ENCODE measurements around the gene EXOC2. TPM values are rescaled to one million over a fixed set of nuclear protein-coding genes. Genes with fewer than 3 reads are reported as not detected.
A peak's percentile ranks its signal among the peaks of the same experiment; 100 is the strongest.
"Not testable (repeated sequence)": the region's sequence is repeated elsewhere in the genome, so short reads cannot be mapped to it uniquely, and the experiment has no call there.

Gene EXOC2
- total RNA-seq, 2 experiments from 2014 or later = 23.3 to 24.9 TPM

DNA sequence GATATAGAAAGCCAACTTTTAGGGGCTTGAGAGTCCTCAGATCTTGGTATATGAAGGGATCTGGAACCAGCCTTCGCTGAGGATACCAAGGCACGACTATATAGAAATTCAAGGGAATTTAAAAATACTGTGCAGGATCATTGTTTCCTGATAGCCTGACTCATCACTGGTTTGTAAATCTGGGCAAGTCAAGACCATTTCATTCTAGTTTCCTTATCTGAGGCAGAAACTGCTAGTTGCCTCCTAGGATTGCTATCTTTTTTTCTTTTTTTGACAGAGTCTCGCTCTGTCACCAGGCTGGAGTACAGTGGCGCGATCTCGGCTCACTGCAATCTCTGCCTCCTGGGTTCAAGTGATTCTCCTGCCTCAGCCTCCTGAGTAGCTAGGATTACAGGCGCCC is 131.6 kb downstream of the EXOC2 start:
- intact Hi-C loops (cut with micrococcal nuclease); DNase-seq; H3K9me3 Mint-ChIP-seq; CTCF ChIA-PET; H3K27ac Mint-ChIP-seq; H3K4me3 Mint-ChIP-seq; H3K27me3 Mint-ChIP-seq (ENCODE audit: low read depth): not testable (repeated sequence)
- peaks cover 48% of the 10 kb centered on the region for H3K4me1 Mint-ChIP-seq (ENCODE audit: low read depth)
- peaks cover 19% of the 10 kb centered on the region for H3K36me3 Mint-ChIP-seq (ENCODE audit: low read depth)

DNA sequence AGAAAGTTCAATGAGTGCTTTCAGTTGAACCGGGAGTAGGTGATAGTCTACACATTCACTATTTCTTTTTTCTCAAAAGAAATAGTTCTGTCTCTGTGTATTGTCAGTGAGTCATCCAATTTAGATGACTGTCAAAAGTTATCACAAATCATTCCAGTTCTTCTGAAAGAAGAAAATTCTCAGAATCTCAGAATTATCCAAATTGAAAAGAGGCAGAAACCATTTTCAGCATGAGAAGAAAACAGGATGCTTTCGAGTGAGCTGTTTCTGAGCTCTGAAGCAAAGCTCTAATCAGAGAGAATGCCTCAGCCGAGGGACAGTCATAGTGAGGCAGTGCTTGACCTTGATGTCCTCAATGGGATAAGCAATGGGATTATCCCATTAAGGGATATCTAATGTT is 134.0 kb downstream of the EXOC2 start:
- CTCF ChIA-PET = interaction anchor here (0.6 to 1.2 kb wide), 3 partner anchors 11 to 51 kb away, joined by 3 read pairs; no protein-coding TSS in a partner anchor
- peak overlapping the region; percentile 28 for H3K4me3 Mint-ChIP-seq
- no peaks in the 10 kb centered on the region for H3K27me3 Mint-ChIP-seq (ENCODE audit: low read depth)
- no peaks in the 10 kb centered on the region for H3K9me3 Mint-ChIP-seq
- H3K4me1 Mint-ChIP-seq (ENCODE audit: low read depth) = peaks cover 51% of the 10 kb centered on the region
- intact Hi-C loops (cut with micrococcal nuclease) = loop anchor here (1.0 to 2.0 kb wide), 8 partner anchors 11 to 370 kb away; no protein-coding TSS in a partner anchor
- H3K36me3 Mint-ChIP-seq (ENCODE audit: low read depth) = peaks cover 25% of the 10 kb centered on the region
- peak overlapping the region; percentile 85 for H3K27ac Mint-ChIP-seq
- peak; percentile 40 for DNase-seq

DNA sequence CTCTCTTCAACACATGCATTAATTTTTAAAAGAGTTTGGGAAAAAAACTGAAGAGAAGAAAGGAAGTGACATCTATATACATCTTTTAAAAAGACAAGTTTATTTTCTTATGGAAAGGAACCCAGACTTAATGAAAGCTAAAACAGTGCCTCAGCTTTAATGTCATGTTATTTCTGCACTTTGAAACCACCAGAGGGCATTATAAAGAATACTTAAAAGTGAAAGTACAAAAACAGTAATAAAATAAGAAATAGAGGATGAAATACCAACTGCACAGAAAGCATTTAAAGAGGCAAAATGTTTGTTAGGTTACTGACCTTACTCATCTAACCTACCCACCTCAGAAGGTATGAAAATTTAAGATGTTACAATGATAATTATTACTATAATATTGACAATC is 134.8 kb downstream of the EXOC2 start:
- Mint-ChIP-seq H3K4me1 (ENCODE audit: low read depth) (peaks cover 51% of the 10 kb centered on the region), H3K4me3 (no peak overlapping the region), H3K27ac (peak overlapping the region; percentile 59), H3K27me3 (ENCODE audit: low read depth) (no peaks in the 10 kb centered on the region), H3K36me3 (ENCODE audit: low read depth) (peaks cover 23% of the 10 kb centered on the region), H3K9me3 (no peaks in the 10 kb centered on the region)
- DNase-seq = no peak
- CTCF ChIA-PET = interaction anchor here (0.7 to 1.0 kb wide), 4 partner anchors 9 to 46 kb away, joined by 3 to 4 read pairs (median 3); no protein-coding TSS in a partner anchor
- intact Hi-C loops (cut with micrococcal nuclease) = loop anchor here (2.0 kb wide), 1 partner anchor 59 kb away; no protein-coding TSS in a partner anchor

DNA sequence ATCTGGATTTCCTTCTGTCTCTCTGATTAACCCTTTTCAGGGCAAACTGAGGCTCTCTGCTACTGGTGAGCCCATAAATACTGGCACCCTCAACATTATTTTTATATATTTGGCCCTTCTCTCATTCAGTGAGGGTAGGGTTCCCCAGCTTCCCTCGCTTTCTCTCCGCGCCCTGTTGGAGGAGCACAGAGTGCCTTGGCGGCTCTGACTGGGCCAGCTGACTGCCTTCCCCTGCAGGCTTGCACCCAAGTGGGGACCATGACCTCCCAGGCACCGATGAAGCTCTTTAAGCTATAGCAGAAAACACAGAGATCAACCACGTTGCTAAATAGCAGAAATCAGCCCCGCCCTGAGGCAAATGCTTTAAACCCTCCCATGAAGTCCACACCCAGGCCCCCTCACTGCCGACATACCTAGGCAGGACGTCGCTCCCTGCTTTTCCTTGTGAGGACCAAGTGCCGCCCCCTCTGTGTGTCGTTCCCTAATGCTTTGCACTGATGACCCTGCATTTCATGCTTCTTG is 141.0 kb downstream of the EXOC2 start:
- peaks cover 56% of the 10 kb centered on the region for H3K4me1 Mint-ChIP-seq (ENCODE audit: low read depth)
- CTCF ChIA-PET = interaction anchor here (2.3 kb wide), 1 partner anchor 154 kb away, joined by 7 read pairs; no protein-coding TSS in a partner anchor
- H3K4me3 Mint-ChIP-seq = no peak overlapping the region
- H3K27ac Mint-ChIP-seq = no peak overlapping the region
- no peaks in the 10 kb centered on the region for H3K27me3 Mint-ChIP-seq (ENCODE audit: low read depth)
- peaks cover 15% of the 10 kb centered on the region for H3K36me3 Mint-ChIP-seq (ENCODE audit: low read depth)
- H3K9me3 Mint-ChIP-seq = no peaks in the 10 kb centered on the region
- DNase-seq = no peak
- intact Hi-C loops (cut with micrococcal nuclease) = no loop called here

DNA sequence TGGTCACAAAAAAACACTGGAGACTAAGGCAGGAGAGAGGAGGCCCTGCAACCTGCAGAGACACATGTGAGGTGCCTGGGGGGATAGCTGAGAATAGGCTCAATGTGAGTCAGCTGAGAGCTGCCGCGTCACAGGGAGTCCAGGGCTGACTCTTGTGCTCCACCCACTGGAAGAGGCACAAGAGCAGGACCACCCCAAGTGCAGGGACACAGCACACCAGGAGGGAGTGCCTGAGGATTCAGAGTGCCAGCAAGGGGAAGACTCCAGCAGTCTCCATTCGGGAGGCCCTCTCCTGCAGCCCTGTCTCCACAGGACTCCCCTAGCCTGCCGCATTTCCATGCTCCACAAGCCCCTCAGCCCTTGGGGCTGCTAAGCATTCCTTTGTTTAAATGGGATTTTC is 141.5 kb downstream of the EXOC2 start:
- Mint-ChIP-seq H3K27ac (peak overlapping the region; percentile 79), H3K4me1 (ENCODE audit: low read depth) (peaks cover 57% of the 10 kb centered on the region), H3K9me3 (no peaks in the 10 kb centered on the region), H3K27me3 (ENCODE audit: low read depth) (no peaks in the 10 kb centered on the region), H3K36me3 (ENCODE audit: low read depth) (peaks cover 14% of the 10 kb centered on the region), H3K4me3 (no peak overlapping the region)
- peak; percentile 56 for DNase-seq
- intact Hi-C loops (cut with micrococcal nuclease) = no loop called here
- CTCF ChIA-PET = interaction anchor here (0.6 to 2.3 kb wide), 4 partner anchors 9 to 1537 kb away, joined by 3 to 8 read pairs (median 6); no protein-coding TSS in a partner anchor

DNA sequence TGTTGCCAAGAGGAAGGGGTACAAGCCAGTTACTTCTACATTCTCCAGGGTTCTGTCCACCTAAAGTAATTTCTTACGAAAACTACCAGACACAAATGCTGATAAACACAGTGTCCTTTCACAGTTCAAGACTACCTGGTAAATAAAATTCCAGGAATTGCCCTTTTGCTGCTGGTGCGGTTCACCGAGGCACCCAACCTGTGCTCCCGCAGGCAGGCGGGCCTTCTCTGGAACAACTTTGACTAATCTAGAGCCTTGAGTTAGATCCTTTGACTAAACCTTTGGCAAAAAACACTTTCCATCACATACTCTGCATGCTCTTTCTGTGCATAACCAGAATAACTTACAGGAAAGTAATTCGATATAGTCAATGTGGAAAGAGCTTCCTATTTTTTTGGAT is 143.0 kb downstream of the EXOC2 start:
- Mint-ChIP-seq H3K27me3 (ENCODE audit: low read depth) (no peaks in the 10 kb centered on the region), H3K36me3 (ENCODE audit: low read depth) (peaks cover 12% of the 10 kb centered on the region), H3K4me1 (ENCODE audit: low read depth) (peaks cover 58% of the 10 kb centered on the region)

DNA sequence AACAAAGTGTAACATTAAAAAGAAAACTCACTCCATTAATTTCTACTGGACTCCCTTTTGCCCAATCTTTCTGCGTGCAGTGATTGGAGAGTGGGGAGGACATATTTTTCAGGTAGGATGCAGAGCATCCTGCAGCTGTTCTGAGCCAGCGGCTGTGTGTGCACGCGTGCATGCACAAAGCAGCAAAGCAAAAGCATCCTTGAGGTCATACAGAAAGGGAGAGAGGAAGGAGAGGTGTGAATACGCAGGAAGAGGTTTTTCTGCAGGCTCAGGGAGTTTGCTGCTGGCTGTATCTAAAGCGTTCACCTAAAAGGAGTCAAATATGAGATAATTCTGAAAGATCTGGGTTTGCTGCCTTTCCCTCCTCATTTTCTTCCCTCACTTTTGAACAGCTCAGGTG is 144.4 kb downstream of the EXOC2 start:
- Mint-ChIP-seq H3K36me3 (ENCODE audit: low read depth) (peaks cover 20% of the 10 kb centered on the region), H3K9me3 (no peaks in the 10 kb centered on the region), H3K27ac (peak overlapping the region; percentile 92), H3K27me3 (ENCODE audit: low read depth) (no peaks in the 10 kb centered on the region), H3K4me3 (peak overlapping the region; percentile 63), H3K4me1 (ENCODE audit: low read depth) (peaks cover 65% of the 10 kb centered on the region)
- DNase-seq = peak; percentile 75
- CTCF ChIA-PET = interaction anchor here (0.7 to 1.0 kb wide), 5 partner anchors 9 to 400 kb away, joined by 3 to 4 read pairs (median 3); no protein-coding TSS in a partner anchor
- intact Hi-C loops (cut with micrococcal nuclease) = loop anchor here (1.0 to 5.0 kb wide), 12 partner anchors 11 to 359 kb away; partner anchors contain the start of gene DUSP22

More for the DNA sequence above, 143.0 kb downstream of the EXOC2 start:
- intact Hi-C loops (cut with micrococcal nuclease) = loop anchor here (2.0 to 5.0 kb wide), 2 partner anchors 258 to 325 kb away; partner anchors contain the start of gene DUSP22
- DNase-seq = no peak
- CTCF ChIA-PET = interaction anchor here (0.8 to 1.6 kb wide), 3 partner anchors 8 to 158 kb away, joined by 3 to 4 read pairs (median 3); partner anchors contain the start of gene IRF4
- H3K9me3 Mint-ChIP-seq = no peaks in the 10 kb centered on the region
- H3K27ac Mint-ChIP-seq = peak overlapping the region; percentile 79
- H3K4me3 Mint-ChIP-seq = no peak overlapping the region

DNA sequence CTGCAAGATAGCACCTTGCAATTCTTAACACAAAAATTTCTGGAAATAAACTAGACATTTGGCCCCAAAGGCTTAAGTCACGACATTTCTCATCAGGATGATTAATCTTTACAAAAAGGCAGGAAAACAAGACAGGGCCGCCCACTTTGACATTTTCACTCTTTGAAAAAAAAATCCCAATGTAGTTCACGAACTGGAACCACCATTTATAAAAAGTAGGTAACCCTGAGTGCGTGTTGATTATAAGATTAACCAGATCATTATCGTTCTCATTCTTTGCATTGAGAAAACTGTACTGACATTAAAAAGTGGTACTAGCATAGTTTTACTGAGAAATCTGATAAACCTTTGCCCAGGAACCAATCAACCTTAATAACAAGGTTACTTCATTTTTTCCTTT is 144.8 kb downstream of the EXOC2 start:
- Mint-ChIP-seq H3K9me3 (no peaks in the 10 kb centered on the region), H3K4me1 (ENCODE audit: low read depth) (peaks cover 68% of the 10 kb centered on the region), H3K27me3 (ENCODE audit: low read depth) (no peaks in the 10 kb centered on the region), H3K27ac (peak overlapping the region; percentile 92), H3K4me3 (peak overlapping the region; percentile 63), H3K36me3 (ENCODE audit: low read depth) (peaks cover 23% of the 10 kb centered on the region)
- intact Hi-C loops (cut with micrococcal nuclease) = loop anchor here (1.0 to 5.0 kb wide), 12 partner anchors 11 to 359 kb away; partner anchors contain the start of gene DUSP22
- CTCF ChIA-PET = interaction anchor here (0.8 kb wide), 1 partner anchor 64 kb away, joined by 3 read pairs; no protein-coding TSS in a partner anchor
- DNase-seq = peak; percentile 55

DNA sequence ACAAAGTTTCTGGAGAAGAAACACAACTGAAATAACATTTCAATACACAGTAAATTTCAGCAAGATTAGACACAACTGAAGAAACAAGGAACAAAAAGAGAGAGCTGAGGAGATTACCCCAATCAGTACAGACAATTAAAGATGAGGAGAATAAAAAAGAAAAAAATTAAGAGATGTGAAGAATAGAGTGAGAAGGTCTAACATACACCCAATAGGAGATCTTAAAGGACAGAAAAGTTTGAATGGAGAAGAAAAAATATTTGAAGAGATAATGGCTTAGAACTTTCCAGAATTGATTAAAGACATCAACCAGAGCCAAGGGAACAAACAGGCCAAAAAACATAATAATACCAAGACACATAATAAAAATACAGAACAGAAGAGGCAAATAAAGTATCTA is 152.4 kb downstream of the EXOC2 start:
- intact Hi-C loops (cut with micrococcal nuclease) = no loop called here
- CTCF ChIA-PET = no interaction called here
- no peak overlapping the region for H3K27ac Mint-ChIP-seq
- H3K4me1 Mint-ChIP-seq (ENCODE audit: low read depth) = peaks cover 10% of the 10 kb centered on the region
- H3K27me3 Mint-ChIP-seq (ENCODE audit: low read depth) = no peaks in the 10 kb centered on the region
- H3K36me3 Mint-ChIP-seq (ENCODE audit: low read depth) = peaks cover 63% of the 10 kb centered on the region
- peaks cover 8% of the 10 kb centered on the region for H3K9me3 Mint-ChIP-seq
- DNase-seq = no peak
- no peak overlapping the region for H3K4me3 Mint-ChIP-seq

DNA sequence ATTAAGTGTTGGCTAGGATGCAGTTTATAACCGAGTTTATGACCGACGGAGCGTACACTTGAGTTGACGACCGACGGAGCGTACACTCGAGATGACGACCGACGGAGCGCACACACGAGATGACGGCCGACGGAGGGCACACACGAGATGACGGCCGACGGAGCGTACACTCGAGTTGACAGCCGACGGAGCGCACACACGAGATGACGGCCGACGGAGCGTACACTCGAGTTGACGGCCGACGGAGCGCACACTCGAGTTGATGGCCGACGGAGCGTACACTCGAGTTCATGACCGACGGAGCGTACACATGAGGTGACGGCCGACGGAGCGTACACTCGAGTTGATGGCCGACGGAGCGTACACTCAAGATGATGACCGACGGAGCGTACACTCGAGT is 155.8 kb downstream of the EXOC2 start:
- no peak overlapping the region for H3K27ac Mint-ChIP-seq
- H3K36me3 Mint-ChIP-seq (ENCODE audit: low read depth) = peaks cover 44% of the 10 kb centered on the region
- no peaks in the 10 kb centered on the region for H3K27me3 Mint-ChIP-seq (ENCODE audit: low read depth)
- peaks cover 8% of the 10 kb centered on the region for H3K9me3 Mint-ChIP-seq
- H3K4me1 Mint-ChIP-seq (ENCODE audit: low read depth) = peaks cover 5% of the 10 kb centered on the region
- no peak for DNase-seq
- CTCF ChIA-PET = no interaction called here
- intact Hi-C loops (cut with micrococcal nuclease) = no loop called here
- no peak overlapping the region for H3K4me3 Mint-ChIP-seq

DNA sequence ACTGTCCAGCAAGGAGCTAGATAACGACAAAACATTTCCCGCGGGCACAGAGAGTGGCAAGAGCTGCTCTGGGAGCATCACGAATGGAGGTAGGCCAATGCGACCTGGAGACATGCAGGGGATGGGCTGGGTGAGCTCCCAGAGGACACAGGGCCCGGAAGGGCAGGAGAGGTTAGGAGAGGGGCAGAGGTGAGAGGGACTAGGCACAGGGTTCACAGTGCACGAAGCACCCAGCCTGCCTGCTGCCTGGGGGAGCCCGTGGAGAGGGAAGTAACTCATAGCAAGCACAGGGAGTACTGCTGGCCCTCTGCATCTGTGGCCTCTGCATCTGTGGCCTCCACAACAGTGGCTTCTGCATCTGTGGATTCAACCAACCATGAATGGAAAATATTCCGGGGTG is 162.5 kb downstream of the EXOC2 start:
- Mint-ChIP-seq H3K9me3 (no peaks in the 10 kb centered on the region), H3K36me3 (ENCODE audit: low read depth) (peaks cover 14% of the 10 kb centered on the region), H3K4me1 (ENCODE audit: low read depth) (peaks cover 17% of the 10 kb centered on the region), H3K27ac (no peak overlapping the region), H3K4me3 (no peak overlapping the region), H3K27me3 (ENCODE audit: low read depth) (no peaks in the 10 kb centered on the region)
- CTCF ChIA-PET = interaction anchor here (0.6 kb wide), 1 partner anchor 95 kb away, joined by 4 read pairs; no protein-coding TSS in a partner anchor
- intact Hi-C loops (cut with micrococcal nuclease) = no loop called here
- no peak for DNase-seq

DNA sequence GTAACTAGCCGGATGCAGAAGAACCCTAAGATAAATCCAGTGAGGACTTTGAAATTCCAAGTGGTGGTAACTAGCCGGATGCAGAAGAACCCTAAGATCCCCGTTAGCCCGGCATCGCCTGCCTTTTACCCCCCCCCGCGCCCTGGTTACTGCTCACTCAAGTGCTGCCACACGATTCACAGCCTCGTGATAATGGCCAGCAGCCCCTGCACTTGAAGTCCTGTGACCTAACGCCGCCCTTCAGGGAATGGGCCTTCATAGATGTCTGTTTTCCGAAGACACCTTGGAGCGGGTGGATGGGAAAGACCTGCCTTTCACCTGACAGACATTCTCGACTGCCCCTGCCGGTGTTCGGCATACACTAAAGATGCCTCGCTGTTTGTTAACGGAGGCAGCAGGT is 163.9 kb downstream of the EXOC2 start:
- CTCF ChIA-PET = no interaction called here
- peaks cover 26% of the 10 kb centered on the region for H3K4me1 Mint-ChIP-seq (ENCODE audit: low read depth)
- H3K27ac Mint-ChIP-seq = no peak overlapping the region
- no peaks in the 10 kb centered on the region for H3K9me3 Mint-ChIP-seq
- intact Hi-C loops (cut with micrococcal nuclease) = loop anchor here (1.0 kb wide), 2 partner anchors 19 to 30 kb away; no protein-coding TSS in a partner anchor
- no peaks in the 10 kb centered on the region for H3K27me3 Mint-ChIP-seq (ENCODE audit: low read depth)
- H3K4me3 Mint-ChIP-seq = no peak overlapping the region
- H3K36me3 Mint-ChIP-seq (ENCODE audit: low read depth) = peaks cover 15% of the 10 kb centered on the region
- no peak for DNase-seq
